Superior temporal gyrus (tissue), 1 donor: ENCODE measurements around the gene FAM83C.

ENCODE experiments used
- DNase-seq: peaks from one replicate; pipeline ENCODE4 v3.0.0-alpha.2; 2016; ENCODE audit errors: extremely low spot score

FAM83C gene

GRCh38 chr20:35291654-35292503 lies at the start of gene FAM83C:
TSS of gene FAM83C (minus strand) at chr20:35292425. CDS start at chr20:35292304, 121 bp downstream.
- DNase-seq: no peak

- DNase-seq: no peak
Measured at GRCh38 chr20:35341366-35342028, 49.3 kb upstream of the FAM83C start.

GRCh38 chr20:35340436-35340835 lies 48.2 kb upstream of the FAM83C start:
- DNase-seq: no peak

- DNase-seq: no peak
Measured at GRCh38 chr20:35339636-35340035, 47.4 kb upstream of the FAM83C start.

- DNase-seq: no peak
Measured at GRCh38 chr20:35339007-35339406, 46.8 kb upstream of the FAM83C start.

GRCh38 chr20:35334311-35335101 lies 42.3 kb upstream of the FAM83C start:
- no peak for DNase-seq

GRCh38 chr20:35333606-35334005 lies 41.4 kb upstream of the FAM83C start:
- DNase-seq: no peak

- no peak for DNase-seq
Measured at GRCh38 chr20:35332540-35333200, 40.4 kb upstream of the FAM83C start.

- DNase-seq: no peak
Measured at GRCh38 chr20:35329435-35330139, 37.4 kb upstream of the FAM83C start.

- no peak for DNase-seq
Measured at GRCh38 chr20:35328689-35329088, 36.5 kb upstream of the FAM83C start.

GRCh38 chr20:35328095-35328685 lies 36.0 kb upstream of the FAM83C start:
- DNase-seq: no peak

GRCh38 chr20:35327074-35327976 lies 35.1 kb upstream of the FAM83C start:
- no peak for DNase-seq

GRCh38 chr20:35326740-35327073 lies 34.5 kb upstream of the FAM83C start:
- no peak for DNase-seq

GRCh38 chr20:35326021-35326739 lies 34.0 kb upstream of the FAM83C start:
- DNase-seq: no peak

GRCh38 chr20:35325401-35325800 lies 33.2 kb upstream of the FAM83C start:
- no peak for DNase-seq

- no peak for DNase-seq
Measured at GRCh38 chr20:35320396-35321126, 28.3 kb upstream of the FAM83C start.

- DNase-seq: no peak
Measured at GRCh38 chr20:35319871-35320197, 27.6 kb upstream of the FAM83C start.

- DNase-seq: no peak
Measured at GRCh38 chr20:35319192-35319870, 27.1 kb upstream of the FAM83C start.
